ENCODE data around the gene PIGT. TPM values are rescaled to one million over a fixed set of nuclear protein-coding genes. Genes with fewer than 3 reads are reported as not detected.

The PIGT gene
- polyA plus RNA-seq, 2 of the 4 experiments (the other 2 are of a cell fraction) = 60.3 to 66.2 TPM

DNA sequence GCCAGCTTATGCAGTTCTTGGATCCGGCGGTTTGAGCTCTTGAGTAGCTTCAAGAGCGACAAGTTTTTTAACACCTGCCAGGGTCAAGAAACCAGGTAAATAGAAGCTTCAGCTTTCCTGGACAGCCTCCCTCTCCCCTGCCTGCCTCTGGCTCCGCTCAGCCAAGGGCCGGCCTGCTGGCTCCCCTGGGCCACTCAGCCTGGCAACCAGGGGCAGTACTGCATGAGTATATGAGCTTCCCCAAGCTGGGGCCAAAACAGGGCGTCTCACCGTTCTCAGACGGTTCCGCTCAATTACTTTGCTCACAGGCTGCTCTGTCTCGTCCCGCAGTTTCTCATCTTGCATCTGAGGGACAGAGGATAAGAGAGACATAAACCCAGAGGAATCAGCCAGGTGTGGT, 38.7 kb upstream of the PIGT start:
- ATAC-seq = no peak
- no peak for FAIRE-seq
- ChIA-PET POLR2A (interaction anchor here (0.6 kb wide), 1 partner anchor 39 kb away, joined by 3 read pairs; the partner anchor contains the start of gene PIGT), CTCF (interaction anchor here (1.2 to 12.1 kb wide), 7 partner anchors 15 to 393 kb away, joined by 3 to 240 read pairs (median 72); partner anchors contain the start of gene SYS1)
- DNase-seq (ENCODE audit: low read depth in 1 of 2, low spot score in 1 of 2) = no peak
- 85% methylated on average over 11 of the region's 11 CpGs for WGBS (ENCODE audit: missing lambda C conversion rate)
- Histone ChIP-seq H3K4me3 (no peak overlapping the region), H3K9me3 (no peaks in the 10 kb centered on the region), H3K4me2 (no peak overlapping the region), H3K4me1 (no peaks in the 10 kb centered on the region), H3K27ac (no peak overlapping the region)
- TF ChIP-seq, protein P1, sequence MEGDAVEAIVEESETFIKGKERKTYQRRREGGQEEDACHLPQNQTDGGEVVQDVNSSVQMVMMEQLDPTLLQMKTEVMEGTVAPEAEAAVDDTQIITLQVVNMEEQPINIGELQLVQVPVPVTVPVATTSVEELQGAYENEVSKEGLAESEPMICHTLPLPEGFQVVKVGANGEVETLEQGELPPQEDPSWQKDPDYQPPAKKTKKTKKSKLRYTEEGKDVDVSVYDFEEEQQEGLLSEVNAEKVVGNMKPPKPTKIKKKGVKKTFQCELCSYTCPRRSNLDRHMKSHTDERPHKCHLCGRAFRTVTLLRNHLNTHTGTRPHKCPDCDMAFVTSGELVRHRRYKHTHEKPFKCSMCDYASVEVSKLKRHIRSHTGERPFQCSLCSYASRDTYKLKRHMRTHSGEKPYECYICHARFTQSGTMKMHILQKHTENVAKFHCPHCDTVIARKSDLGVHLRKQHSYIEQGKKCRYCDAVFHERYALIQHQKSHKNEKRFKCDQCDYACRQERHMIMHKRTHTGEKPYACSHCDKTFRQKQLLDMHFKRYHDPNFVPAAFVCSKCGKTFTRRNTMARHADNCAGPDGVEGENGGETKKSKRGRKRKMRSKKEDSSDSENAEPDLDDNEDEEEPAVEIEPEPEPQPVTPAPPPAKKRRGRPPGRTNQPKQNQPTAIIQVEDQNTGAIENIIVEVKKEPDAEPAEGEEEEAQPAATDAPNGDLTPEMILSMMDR (IDR thresholded peaks at IDR 0.05) = no peak
- TF ChIP-seq POLR2A (IDR thresholded peaks at IDR 0.05; ENCODE audit: low read length) (no peak), EP300 (IDR thresholded peaks at IDR 0.05) (no peak), ZNF302 (CRISPR knock-in tag; IDR thresholded peaks at IDR 0.05) (no peak), HES2 (IDR thresholded peaks at IDR 0.05) (no peak)
- TF ChIP-seq, protein P2, sequence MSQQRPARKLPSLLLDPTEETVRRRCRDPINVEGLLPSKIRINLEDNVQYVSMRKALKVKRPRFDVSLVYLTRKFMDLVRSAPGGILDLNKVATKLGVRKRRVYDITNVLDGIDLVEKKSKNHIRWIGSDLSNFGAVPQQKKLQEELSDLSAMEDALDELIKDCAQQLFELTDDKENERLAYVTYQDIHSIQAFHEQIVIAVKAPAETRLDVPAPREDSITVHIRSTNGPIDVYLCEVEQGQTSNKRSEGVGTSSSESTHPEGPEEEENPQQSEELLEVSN (IDR thresholded peaks at IDR 0.05; ENCODE audit: borderline replicate concordance, low read depth) = no peak

GRCh38 chr20:45378191-45378590, 37.8 kb upstream of the PIGT start, which contains the start of gene TP53TG5:
Gene TP53TG5 (minus strand): TSS chr20:45378325. CDS start chr20:45378236, 89 bp downstream.
- WGBS (ENCODE audit: missing lambda C conversion rate) = 76% methylated on average over 1 of the region's 1 CpG
- ChIA-PET CTCF (interaction anchor here (1.2 to 1.7 kb wide), 5 partner anchors 9 to 367 kb away, joined by 3 to 10 read pairs (median 4); no protein-coding TSS in a partner anchor), POLR2A (no interaction called here)
- Histone ChIP-seq H3K4me2 (no peak within 1 kb of the TSS), H3K27ac (no peak within 1 kb of the TSS), H3K4me1 (peaks cover under 1% of the 10 kb centered on the region; the same call in 1 of the 3 replicates), H3K9me3 (no peaks in the 10 kb centered on the region), H3K4me3 (no peak within 1 kb of the TSS)
- ATAC-seq (no peak), FAIRE-seq (no peak), DNase-seq (ENCODE audit: low read depth in 1 of 2, low spot score in 1 of 2) (no peak)
- TF ChIP-seq GATA3 (IDR thresholded peaks at IDR 0.05; ENCODE audit: borderline replicate concordance) = no peak
- no peak for TF ChIP-seq KDM5A (IDR thresholded peaks at IDR 0.05)
- TF ChIP-seq TP53 (CRISPR knock-in tag; IDR thresholded peaks at IDR 0.05) = no peak
- TF ChIP-seq, protein P3, sequence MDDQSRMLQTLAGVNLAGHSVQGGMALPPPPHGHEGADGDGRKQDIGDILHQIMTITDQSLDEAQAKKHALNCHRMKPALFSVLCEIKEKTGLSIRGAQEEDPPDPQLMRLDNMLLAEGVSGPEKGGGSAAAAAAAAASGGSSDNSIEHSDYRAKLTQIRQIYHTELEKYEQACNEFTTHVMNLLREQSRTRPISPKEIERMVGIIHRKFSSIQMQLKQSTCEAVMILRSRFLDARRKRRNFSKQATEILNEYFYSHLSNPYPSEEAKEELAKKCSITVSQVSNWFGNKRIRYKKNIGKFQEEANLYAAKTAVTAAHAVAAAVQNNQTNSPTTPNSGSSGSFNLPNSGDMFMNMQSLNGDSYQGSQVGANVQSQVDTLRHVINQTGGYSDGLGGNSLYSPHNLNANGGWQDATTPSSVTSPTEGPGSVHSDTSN (IDR thresholded peaks at IDR 0.05) = no peak
- TF ChIP-seq ELK1 (IDR thresholded peaks at IDR 0.05; ENCODE audit: low read depth, low read length) = no peak
- no peak for TF ChIP-seq MAZ (IDR thresholded peaks at IDR 0.05; ENCODE audit: borderline replicate concordance, low read depth, low read length)
- TF ChIP-seq SREBF2 (IDR thresholded peaks at IDR 0.05) = no peak
- TF ChIP-seq USF2 (IDR thresholded peaks at IDR 0.05) = no peak
- no peak for TF ChIP-seq REST (IDR thresholded peaks at IDR 0.05)
- TF ChIP-seq PHF8 (IDR thresholded peaks at IDR 0.05; ENCODE audit: borderline replicate concordance, low read depth) = no peak
- no peak for TF ChIP-seq MAFK (IDR thresholded peaks at IDR 0.05; ENCODE audit: partially characterized antibody)
- TF ChIP-seq EHF (CRISPR knock-in tag; IDR thresholded peaks at IDR 0.05) = no peak
- TF ChIP-seq ATOH8 (CRISPR knock-in tag; IDR thresholded peaks at IDR 0.05; ENCODE audit: low read depth) = no peak
- TF ChIP-seq RAD21 (conservative IDR thresholded peaks at IDR 0.05 in 1 of 2, IDR thresholded peaks at IDR 0.05 in 1 of 2) = no peak
- no peak for TF ChIP-seq FOSB (CRISPR knock-in tag; IDR thresholded peaks at IDR 0.05)
- TF ChIP-seq RCOR1 (IDR thresholded peaks at IDR 0.05; ENCODE audit: low read depth, low read length) = no peak
- TF ChIP-seq RARB (CRISPR knock-in tag; IDR thresholded peaks at IDR 0.05) = no peak
- no peak for TF ChIP-seq CBX2 (IDR thresholded peaks at IDR 0.05; ENCODE audit: borderline replicate concordance, low read depth)

All from A549 (cell line).